Colonic mucosa (tissue), 4 donors: ENCODE data around the gene AK8. TPM values are rescaled to one million over a fixed set of nuclear protein-coding genes. Genes with fewer than 3 reads are reported as not detected.

Source experiments
- DNase-seq: peaks from one replicate; pipeline ENCODE4 v3.0.0-alpha.2; 2020
- H3K27ac ChIP-seq: fragments of 200-600 bp; one replicate; pipeline ENCODE4 v1.8.0; 2021
- H3K27me3 ChIP-seq: fragments of 200-600 bp; one replicate; pipeline ENCODE4 v1.8.0; 2021
- H3K36me3 ChIP-seq: fragments of 200-600 bp; one replicate; pipeline ENCODE4 v1.8.0; 2021
- H3K4me1 ChIP-seq: fragments of 200-600 bp; one replicate; pipeline ENCODE4 v1.8.0; 2021; ENCODE audit warnings: mild to moderate bottlenecking
- H3K4me3 ChIP-seq: fragments of 200-600 bp; one replicate; pipeline ENCODE4 v1.8.0; 2021
- H3K9ac ChIP-seq, 2 donors: one replicate each; pipeline ENCODE4 v1.7.0; 2013; ENCODE audit warnings: control low read depth in 2 of 2, low read depth in 2 of 2, low read length in 2 of 2
- H3K9me3 ChIP-seq: fragments of 200-600 bp; one replicate; pipeline ENCODE4 v1.8.0; 2021
- CTCF ChIP-seq: fragments of 200-600 bp; IDR thresholded peaks from one replicate; pipeline ENCODE4 v1.8.0; 2022; ENCODE audit warnings: antibody characterized with exemption, mild to moderate bottlenecking
- intact Hi-C: fragments of 100-400 bp; cut with DNase I; formaldehyde crosslinking; loops from one replicate; pipeline ENCODE4 v1.14.1; 2022
- total RNA-seq, 2 donors: library from RNA; stranded (reverse); fragmentation: NEBNext Ultra II Directional in 1 of 2; extraction: Animal tissue kit (Norgen Biotek cat#: 25700) in 1 of 2; gene quantifications; one replicate each; pipeline ENCODE4 v1.2.1, GENCODE V29; 2021
- donor health status: healthy.
- donor health status: DM: no; HTN: no; CAD: no.
- donor health status: DM: no; HTN: no; CAD: no.

The AK8 gene
- total RNA-seq, 2 donors from 2014 or later, result 0.16 to 0.59 TPM

GRCh38 chr9:132780230-132781007, 97.7 kb downstream of the AK8 start:
- no peaks in the 10 kb centered on the region for H3K27me3 ChIP-seq
- no peak for TF ChIP-seq CTCF
- H3K4me1 ChIP-seq, result no peaks in the 10 kb centered on the region
- intact Hi-C loops, result no loop called here
- H3K27ac ChIP-seq, result no peak overlapping the region
- H3K36me3 ChIP-seq, result no peaks in the 10 kb centered on the region
- DNase-seq, result no peak
- H3K4me3 ChIP-seq, result no peak overlapping the region
- no peaks in the 10 kb centered on the region for H3K9me3 ChIP-seq
- H3K9ac ChIP-seq, result no peak overlapping the region

- no peaks in the 10 kb centered on the region for H3K27me3 ChIP-seq
- no peak overlapping the region for H3K27ac ChIP-seq
- no peaks in the 10 kb centered on the region for H3K9me3 ChIP-seq
- no peaks in the 10 kb centered on the region for H3K4me1 ChIP-seq
- no peak for DNase-seq
- intact Hi-C loops, result no loop called here
- no peak for TF ChIP-seq CTCF
- H3K9ac ChIP-seq, result no peak overlapping the region
- H3K36me3 ChIP-seq, result no peaks in the 10 kb centered on the region
- H3K4me3 ChIP-seq, result no peak overlapping the region
These were observed 101.2 kb downstream of the AK8 start for GRCh38 chr9:132776891-132777290.

DNA sequence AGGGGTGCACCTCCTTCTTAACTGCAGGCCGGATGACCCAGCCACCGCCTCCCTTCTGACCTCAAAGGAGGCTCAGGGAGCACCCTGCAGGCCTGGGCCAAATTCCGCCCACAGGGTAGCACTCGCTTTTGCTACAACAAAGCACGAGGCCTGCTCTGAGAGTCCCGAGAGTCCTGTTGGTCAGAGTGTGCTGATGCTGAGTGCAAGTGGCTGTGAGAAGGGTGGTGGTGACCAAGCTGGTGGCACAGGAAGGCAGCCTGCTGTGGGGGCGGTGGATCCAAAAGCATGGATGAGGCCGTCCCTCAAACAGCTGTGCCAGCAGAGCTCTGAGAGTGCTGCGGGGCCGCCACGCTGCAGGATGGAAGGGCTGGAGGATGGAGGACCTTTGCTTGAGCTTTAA, 101.8 kb downstream of the AK8 start:
- intact Hi-C loops, result no loop called here
- H3K27me3 ChIP-seq, result no peaks in the 10 kb centered on the region
- no peak overlapping the region for H3K4me3 ChIP-seq
- no peak for TF ChIP-seq CTCF
- H3K4me1 ChIP-seq, result no peaks in the 10 kb centered on the region
- H3K9me3 ChIP-seq, result no peaks in the 10 kb centered on the region
- no peaks in the 10 kb centered on the region for H3K36me3 ChIP-seq
- DNase-seq, result no peak
- H3K9ac ChIP-seq, result no peak overlapping the region
- H3K27ac ChIP-seq, result no peak overlapping the region

GRCh38 chr9:132775720-132776119, 102.4 kb downstream of the AK8 start:
- Histone ChIP-seq H3K9me3 (no peaks in the 10 kb centered on the region), H3K27ac (no peak overlapping the region), H3K9ac (no peak overlapping the region), H3K4me1 (no peaks in the 10 kb centered on the region), H3K4me3 (no peak overlapping the region), H3K36me3 (no peaks in the 10 kb centered on the region), H3K27me3 (no peaks in the 10 kb centered on the region)
- no peak for TF ChIP-seq CTCF
- intact Hi-C loops, result no loop called here
- DNase-seq, result no peak

DNA sequence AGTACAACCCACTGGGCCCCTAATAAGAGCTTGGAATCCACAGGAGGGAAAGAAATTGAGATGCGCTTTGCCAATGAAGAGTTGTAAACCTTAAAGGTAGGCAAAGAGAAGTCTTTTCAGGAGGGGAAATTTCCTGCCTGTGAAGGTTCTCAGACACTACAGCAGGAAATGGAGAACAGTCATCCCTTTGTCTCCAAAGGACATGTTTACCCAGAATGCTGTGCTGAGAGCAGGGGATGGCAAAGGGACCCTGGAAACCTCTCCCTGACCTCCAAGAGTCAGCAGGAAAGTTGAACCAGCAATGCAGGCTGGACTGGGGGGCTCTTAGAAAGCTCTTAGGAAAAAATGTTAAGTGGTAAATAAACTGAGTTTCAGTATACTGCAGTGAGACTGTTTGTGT, 103.2 kb downstream of the AK8 start:
- no peak overlapping the region for H3K27ac ChIP-seq
- no peaks in the 10 kb centered on the region for H3K9me3 ChIP-seq
- intact Hi-C loops, result no loop called here
- no peaks in the 10 kb centered on the region for H3K4me1 ChIP-seq
- no peak for DNase-seq
- H3K36me3 ChIP-seq, result no peaks in the 10 kb centered on the region
- H3K9ac ChIP-seq, result no peak overlapping the region
- no peak for TF ChIP-seq CTCF
- H3K27me3 ChIP-seq, result no peaks in the 10 kb centered on the region
- no peak overlapping the region for H3K4me3 ChIP-seq
